Activated T-cell treated with anti-CD3 and anti-CD28 coated beads, Interleukin-2, amount 50 U/mL, for 48 hours (primary cell): ENCODE results near the gene APOF.
A peak's percentile ranks its signal among the peaks of the same experiment; 100 is the strongest.
"Not testable (repeated sequence)": the region's sequence is repeated elsewhere in the genome, so short reads cannot be mapped to it uniquely, and the experiment has no call there.

ENCODE experiments used
- DNase-seq, 2 experiments: peaks; one replicate each; pipeline ENCODE4 v3.0.0-alpha.2; 2020

The APOF gene

GRCh38 chr12:56366948-56367347, 4.3 kb upstream of the APOF start:
- DNase-seq = no peak

DNA sequence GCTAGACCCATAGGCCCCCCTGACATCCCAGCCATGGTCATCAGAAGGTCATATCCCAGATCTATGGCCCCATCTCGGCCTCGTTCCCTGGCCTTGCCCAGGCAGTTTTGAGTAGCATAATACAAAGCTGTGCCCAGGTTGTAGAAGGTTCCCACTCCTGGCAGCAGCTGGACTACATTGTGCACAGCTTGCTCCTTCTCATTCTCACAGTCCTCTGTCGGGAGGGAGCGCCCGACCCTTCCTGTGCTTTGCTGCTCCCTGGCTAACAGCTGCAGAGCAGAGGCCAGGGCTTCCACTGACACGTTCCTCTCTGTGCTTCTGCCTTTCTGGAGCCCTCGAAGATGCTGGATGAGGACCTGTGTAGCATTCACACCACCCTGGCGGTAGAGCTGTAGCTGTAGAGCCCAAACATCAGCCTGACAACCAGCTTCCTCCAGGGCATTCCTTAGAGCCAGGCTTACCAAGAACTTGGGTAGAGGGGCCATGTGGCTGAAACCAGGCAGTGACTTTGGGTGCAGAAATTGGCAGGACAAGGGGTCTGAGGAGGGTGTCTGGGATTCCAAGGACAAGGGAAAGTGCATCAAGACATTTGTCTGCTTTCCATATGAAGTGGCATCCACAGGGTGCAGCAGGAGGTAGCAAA, 1.0 kb downstream of the APOF start:
- DNase-seq = no peak

GRCh38 chr12:56359851-56360767, 2.5 kb downstream of the APOF start, which contains the start of gene STAT2:
Gene STAT2 (minus strand): TSS chr12:56360107. CDS start chr12:56356571, 3,536 bp downstream.
- DNase-seq = peak; percentile 99

DNA sequence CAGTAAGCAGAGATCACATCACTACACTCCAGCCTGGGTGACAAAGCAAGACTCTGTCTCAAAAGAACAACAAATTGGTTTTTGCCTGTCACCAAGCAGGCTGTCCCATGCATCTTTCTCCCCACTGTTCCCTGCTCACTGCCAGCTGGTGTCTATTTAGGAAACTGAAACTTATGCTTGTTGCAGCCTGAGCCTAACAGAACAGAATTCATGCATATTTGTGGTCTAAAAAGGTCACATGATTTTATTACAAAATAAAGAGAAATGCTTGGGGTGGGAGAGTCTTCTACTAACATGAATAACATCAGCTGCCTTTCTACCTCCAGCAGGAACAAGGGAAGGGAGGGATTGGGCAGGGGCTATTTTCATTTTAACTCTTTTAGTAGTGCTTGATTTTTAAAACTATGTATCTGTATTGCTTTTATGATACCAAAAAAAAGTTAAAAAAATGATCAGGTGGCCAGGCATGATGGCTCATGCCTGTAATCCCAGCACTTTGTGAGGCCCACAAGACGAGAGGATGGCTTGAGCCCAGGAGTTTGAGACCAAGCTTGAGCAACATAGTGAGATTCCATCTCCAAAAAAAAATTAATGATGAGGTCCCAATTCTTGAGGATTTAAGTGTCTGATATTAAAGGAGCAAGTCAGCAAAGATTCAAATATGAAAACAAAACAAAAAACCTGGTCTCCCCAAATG, 3.7 kb downstream of the APOF start:
- no peak for DNase-seq

DNA sequence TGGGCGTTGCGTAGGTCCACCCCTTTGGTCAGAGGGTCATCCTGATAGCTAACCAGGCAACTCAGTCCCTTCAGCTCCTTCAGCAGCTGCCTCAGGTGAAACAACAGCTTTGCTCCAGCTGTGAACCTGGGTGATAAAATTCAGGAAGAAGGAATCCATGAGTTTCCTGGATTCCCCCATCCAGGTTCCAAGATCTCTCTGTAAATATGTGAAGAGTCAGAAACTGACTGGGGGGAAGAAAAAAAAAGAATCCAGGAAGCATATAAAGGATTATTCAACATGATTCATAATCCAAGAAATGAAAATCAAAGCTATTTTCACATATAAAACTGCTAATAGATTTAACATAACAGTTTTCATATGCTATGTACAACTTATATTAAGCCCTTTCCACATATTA, 11.3 kb downstream of the APOF start:
- DNase-seq = no peak

DNA sequence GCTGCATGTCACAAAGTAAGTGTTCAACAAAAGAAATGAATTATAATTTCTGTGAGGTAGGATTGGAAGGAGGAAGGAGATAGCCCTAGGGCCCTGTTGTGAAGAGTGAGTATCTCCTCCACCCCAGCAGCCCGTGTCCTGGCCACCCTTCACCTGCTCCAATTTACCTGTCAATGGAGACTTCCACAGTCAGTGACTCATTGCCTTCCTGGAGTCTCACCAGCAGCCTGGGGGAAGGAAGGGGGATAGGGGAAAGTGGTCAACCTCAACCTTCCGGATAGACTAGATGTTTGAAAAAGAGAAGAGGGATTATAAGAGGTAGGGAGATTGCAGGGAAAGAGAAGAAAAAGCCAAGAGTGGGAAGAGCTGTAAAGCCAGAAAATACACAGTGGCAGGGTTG, 12.0 kb downstream of the APOF start:
- no peak for DNase-seq

DNA sequence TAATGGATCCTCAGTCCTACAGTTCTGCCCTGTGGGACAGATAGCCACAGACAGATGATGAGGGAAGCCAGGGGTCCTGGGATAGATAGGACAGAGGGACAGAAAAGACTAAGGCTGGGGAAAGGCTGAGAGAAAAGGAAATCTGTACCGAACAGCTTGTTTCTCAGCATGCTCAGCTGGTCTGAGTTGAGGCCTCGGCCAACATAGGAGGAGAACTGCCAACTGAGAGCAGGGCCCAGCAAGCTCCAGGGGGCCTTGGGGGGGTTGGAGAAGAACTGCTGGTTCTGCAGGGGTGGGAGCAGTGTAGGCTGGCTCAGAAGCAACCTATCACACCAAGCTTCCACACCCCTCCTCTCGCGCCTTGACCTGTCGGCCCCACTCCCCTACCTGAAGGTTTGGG, 13.9 kb downstream of the APOF start:
- DNase-seq = no peak

GRCh38 chr12:56347255-56347654, 15.4 kb downstream of the APOF start:
- not testable (repeated sequence) for DNase-seq

- DNase-seq = peak in 1 of 2 experiments; percentile 47
Measured at GRCh38 chr12:56346675-56347074, 16.0 kb downstream of the APOF start.

- DNase-seq = not testable (repeated sequence)
Measured at GRCh38 chr12:56342290-56342689, 20.4 kb downstream of the APOF start.

DNA sequence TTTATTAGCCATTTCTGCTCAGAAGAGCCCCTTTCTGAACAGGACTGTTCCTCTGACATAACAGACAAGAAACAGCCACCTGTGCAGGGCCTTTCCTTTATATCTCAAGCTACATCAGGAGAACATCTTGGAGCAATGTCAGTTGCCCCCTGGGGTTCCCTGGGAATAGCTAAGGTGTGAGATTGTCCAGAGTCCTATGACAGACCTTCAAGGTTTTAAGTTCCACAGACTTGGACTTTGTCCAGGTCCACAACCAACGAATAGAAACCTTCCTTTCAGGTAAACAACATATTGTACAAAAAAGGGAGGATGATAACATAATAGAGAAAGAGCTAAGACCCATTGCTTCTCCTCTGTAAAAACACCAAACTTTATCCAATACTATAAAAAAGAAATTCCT, 21.0 kb downstream of the APOF start:
- no peak for DNase-seq

DNA sequence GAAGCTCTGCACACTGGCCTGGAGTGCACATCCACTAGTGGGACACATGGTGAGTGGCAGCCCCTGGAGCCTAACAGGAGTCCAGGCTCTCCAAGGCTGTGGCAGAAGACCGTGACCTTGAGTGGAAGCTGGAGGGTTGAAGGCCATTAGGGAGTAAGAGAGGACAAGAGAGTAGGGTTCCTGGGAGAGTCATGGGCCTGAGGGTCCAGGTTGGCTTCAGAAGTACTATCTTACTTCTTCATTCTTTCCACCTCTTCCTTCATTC, 23.6 kb downstream of the APOF start:
- DNase-seq = no peak

DNA sequence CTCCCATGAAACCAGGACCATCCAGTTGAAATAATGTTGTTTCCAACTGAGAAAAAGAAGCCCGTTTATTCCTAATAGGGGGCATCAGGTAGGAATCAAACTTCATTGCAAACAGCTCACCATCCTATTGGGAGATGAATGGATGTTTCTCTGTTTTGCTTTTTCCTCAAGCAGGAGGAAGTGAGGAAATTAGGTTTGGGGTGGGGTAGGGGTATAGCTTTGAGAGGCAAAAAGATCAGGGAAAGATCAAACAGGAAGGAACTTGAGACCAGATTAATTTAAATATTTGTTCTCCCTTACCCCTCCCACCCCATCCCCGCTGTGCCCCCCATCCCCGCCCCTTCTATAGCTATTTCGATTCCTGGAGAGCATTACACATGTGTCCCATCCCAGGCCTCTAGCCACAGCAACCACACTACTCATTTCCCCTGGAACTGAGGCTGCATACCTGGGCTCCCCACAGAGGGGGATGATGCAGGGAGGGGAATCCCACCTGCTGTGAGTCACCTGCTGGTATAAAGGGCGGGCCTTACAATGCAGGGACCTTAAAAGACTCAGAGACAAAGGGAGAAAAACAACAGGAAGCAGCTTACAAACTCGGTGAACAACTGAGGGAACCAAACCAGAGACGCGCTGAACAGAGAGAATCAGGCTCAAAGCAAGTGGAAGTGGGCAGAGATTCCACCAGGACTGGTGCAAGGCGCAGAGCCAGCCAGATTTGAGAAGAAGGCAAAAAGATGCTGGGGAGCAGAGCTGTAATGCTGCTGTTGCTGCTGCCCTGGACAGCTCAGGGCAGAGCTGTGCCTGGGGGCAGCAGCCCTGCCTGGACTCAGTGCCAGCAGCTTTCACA, 24.1 kb downstream of the APOF start, which contains the start of gene IL23A:
Gene IL23A (plus strand): TSS at position 577 of the 850 bp plus-strand sequence. CDS start 161 bp downstream, at position 738.
- peak; percentile 88 to 90 for DNase-seq

DNA sequence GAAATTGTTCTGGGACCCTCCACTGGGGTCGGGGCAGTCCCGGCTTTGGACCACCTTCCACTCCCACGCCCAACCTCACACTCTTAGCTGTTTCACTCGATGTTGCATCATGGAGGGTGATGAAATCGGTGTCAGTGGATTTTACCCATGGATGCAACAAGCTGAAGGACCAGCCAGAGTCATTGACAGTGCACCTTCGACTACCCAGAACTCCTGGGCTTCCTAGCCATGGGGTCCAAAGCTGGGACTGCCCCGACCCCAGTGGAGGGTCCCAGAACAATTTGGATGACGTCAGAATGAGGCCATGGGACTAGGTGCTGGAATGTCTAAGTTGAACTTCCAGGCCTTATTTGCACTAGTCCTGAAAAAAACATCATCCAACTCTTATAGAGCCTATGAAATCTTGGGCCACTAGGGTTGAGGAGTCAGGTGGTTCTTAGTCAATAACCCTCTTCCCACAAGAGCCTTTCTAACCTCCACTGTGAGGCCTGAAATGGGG, 24.9 kb downstream of the APOF start:
- DNase-seq = peak in 1 of 2 experiments; percentile 25

DNA sequence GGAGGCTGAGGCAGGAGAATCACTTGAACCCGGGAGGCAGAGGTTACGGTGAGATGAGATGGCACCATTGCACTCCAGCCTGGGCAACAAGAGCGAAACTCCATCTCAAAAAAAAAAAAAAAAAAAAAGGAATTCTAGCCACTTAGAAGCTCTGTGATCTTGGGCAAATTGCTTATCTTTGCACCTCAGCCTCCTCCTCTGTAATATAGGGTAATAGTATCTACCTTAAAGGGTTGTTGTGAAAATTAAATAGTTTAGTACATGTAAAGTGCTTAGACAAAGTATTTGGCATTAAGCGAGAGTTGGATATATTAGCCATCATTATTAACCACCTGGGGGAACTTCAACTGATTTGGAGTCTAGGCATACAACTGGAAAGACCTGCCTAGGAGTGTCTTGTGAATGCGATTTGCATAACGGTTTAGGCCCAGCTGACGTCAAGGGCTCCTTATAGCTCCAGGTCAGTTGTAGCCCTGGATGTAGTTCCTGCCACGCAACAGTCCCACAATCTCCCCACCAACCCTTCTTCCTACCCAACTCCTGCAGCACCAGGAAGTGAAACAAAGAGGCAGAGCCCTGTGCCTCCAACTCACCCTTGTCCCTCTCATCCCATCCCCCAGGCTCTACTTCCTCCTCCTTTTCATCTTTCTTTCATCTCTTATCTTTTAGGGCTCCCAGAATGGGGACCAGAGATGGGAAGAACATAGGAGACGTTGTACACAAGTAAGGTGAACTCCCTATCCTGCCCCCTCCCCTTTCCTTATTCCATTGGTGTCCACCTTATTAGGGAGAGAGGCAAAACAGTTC, 26.1 kb downstream of the APOF start:
- no peak for DNase-seq

DNA sequence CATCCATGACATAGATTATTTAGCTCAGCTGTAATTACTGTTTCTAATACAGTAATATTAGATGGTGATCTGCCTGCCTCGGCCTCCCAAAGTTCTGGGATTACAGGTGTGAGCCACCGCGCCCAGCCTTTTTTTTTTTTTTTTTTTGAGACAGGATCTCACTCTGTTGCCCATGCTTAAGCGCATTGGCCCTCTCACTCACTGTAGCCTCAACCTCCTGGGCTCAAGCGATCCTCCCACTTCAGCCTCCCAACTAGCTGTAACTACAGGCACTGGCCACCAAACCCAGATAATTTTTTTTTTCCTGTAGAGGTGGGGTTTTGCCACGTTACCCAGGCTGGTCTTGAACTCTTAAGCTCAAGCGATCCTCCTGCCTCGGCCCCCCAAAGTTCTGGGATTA, 27.1 kb downstream of the APOF start:
- not testable (repeated sequence) for DNase-seq

GRCh38 chr12:56334490-56334793, 28.2 kb downstream of the APOF start:
- DNase-seq = no peak

- DNase-seq = peak; percentile 94 to 95
Measured at GRCh38 chr12:56333679-56334489, 28.8 kb downstream of the APOF start, which contains the start of gene PAN2. Gene PAN2 (minus strand): TSS chr12:56334000. CDS start chr12:56333094, 906 bp downstream.

GRCh38 chr12:56333197-56333678, 29.4 kb downstream of the APOF start:
- no peak for DNase-seq

DNA sequence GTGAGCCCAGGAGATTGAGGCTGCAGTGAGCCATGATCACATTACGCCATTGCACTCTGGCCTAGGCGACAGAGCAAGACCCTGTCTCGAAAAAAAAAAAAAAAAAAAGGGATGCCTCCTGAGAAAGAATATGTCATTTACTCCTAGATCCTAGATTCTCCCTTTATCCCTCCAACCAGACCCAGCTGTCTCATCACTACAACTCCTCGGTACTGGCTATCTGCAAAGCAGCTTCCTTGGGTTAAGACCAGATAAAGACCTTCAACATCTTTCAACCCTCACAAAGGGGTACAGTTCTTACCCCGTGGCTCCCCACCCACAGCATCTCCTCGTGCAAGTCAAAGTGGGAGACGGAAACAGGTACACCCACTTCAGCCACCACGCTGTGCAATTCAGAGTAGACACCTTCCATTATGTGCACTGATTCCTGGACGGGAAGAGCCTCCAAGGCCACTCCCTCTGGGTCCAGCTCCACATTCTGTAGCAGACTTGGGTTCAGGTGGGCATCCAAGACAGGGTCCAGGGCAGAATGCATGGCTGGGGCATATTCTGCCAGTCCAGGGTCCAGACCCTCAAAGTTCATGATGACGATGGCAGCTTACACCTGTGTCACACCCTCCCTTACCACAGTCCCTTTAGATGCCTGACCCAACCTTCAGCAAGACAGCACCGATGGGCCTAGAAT, 30.0 kb downstream of the APOF start:
- DNase-seq = no peak
